HepG2 (cell line): ENCODE results near the gene PAN2. TPM values are rescaled to one million over a fixed set of nuclear protein-coding genes. Genes with fewer than 3 reads are reported as not detected.

Experiments used
- FIP1L1 ChIP-seq: fragments of 200-400 bp; formaldehyde crosslinking; IDR thresholded peaks from 2 replicates; pipeline ENCODE4 v1.6.1; 2018; ENCODE audit warnings: low read depth, mild to moderate bottlenecking, low read length, moderate library complexity, borderline replicate concordance; ENCODE audit not compliant: insufficient read depth
- FOXO1 ChIP-seq: sonication (generic); formaldehyde crosslinking; IDR thresholded peaks from 2 replicates; pipeline ENCODE4 v1.4.0; 2020; ENCODE audit warnings: missing genetic modification reagents
- ISL2 ChIP-seq: sonication (generic); formaldehyde crosslinking; IDR thresholded peaks from 2 replicates; pipeline ENCODE4 v1.5.0; 2020; ENCODE audit warnings: missing genetic modification reagents
- KDM5B ChIP-seq: sonication (generic); formaldehyde crosslinking; IDR thresholded peaks from 2 replicates; pipeline ENCODE4 v1.4.0; 2020; ENCODE audit warnings: missing genetic modification reagents, mild to moderate bottlenecking, borderline replicate concordance
- RFX1 ChIP-seq: fragments of 450-650 bp; IDR thresholded peaks from 2 replicates; pipeline ENCODE4 v1.6.1; 2017
- SMAD9 ChIP-seq: sonication (generic); formaldehyde crosslinking; IDR thresholded peaks from 2 replicates; pipeline ENCODE4 v1.5.1; 2020; ENCODE audit warnings: mild to moderate bottlenecking, missing genetic modification reagents
- SP4 ChIP-seq: sonication (generic); formaldehyde crosslinking; IDR thresholded peaks from 2 replicates; pipeline ENCODE4 v1.8.1; 2023; ENCODE audit warnings: mild to moderate bottlenecking, missing genetic modification reagents
- ZC3H13 ChIP-seq: sonication (generic); formaldehyde crosslinking; IDR thresholded peaks from 2 replicates; pipeline ENCODE4 v1.8.1; 2023; ENCODE audit warnings: mild to moderate bottlenecking, missing genetic modification reagents, moderate library complexity
- ZFP36 ChIP-seq: fragments of 150-350 bp; IDR thresholded peaks from 2 replicates; pipeline ENCODE4 v1.6.1; 2018; ENCODE audit warnings: borderline replicate concordance, low read length, low read depth; ENCODE audit not compliant: partially characterized antibody
- ZNF292 ChIP-seq: sonication (generic); formaldehyde crosslinking; IDR thresholded peaks from 2 replicates; pipeline ENCODE4 v1.8.1; 2022; ENCODE audit warnings: mild to moderate bottlenecking, low read depth, missing genetic modification reagents, borderline replicate concordance
- ZNF878 ChIP-seq: sonication (generic); formaldehyde crosslinking; IDR thresholded peaks from 2 replicates; pipeline ENCODE4 v1.8.1; 2023; ENCODE audit warnings: mild to moderate bottlenecking, missing genetic modification reagents, moderate library complexity
- ZSCAN30 ChIP-seq: sonication (generic); formaldehyde crosslinking; IDR thresholded peaks from 2 replicates; pipeline ENCODE4 v1.5.0; 2020; ENCODE audit warnings: mild to moderate bottlenecking, missing genetic modification reagents
- polyA plus RNA-seq, 8 experiments: library from polyadenylated mRNA; depleted of rRNA in 3 of 8; stranded (reverse) in 7 of 8; unstranded in 1 of 8; fragments of >200 nt; fragmentation: Illumina TruSeq in 4 of 8; extraction: Trizol in 4 of 8; gene quantifications; 2 replicates each; pipeline versions ENCODE4 v1.2.1 to v1.2.3, GENCODE V29; 2011 to 2016; ENCODE audit warnings: low read depth in 4 of 8, missing spikeins in 1 of 8, mixed read lengths in 1 of 8; ENCODE audit not compliant: insufficient read depth in 1 of 8
- total RNA-seq, 5 experiments: library from RNA; depleted of rRNA; stranded (reverse); fragments of >200 nt; fragmentation: Illumina TruSeq; extraction: Trizol; gene quantifications; 2 replicates each; pipeline ENCODE4 v1.2.3, GENCODE V29; 2016; ENCODE audit warnings: low read depth in 1 of 5
- TF ChIP-seq, protein P1 (sequence below): sonication (generic); formaldehyde crosslinking; IDR thresholded peaks from 2 replicates; pipeline ENCODE4 v1.4.0; 2020; ENCODE audit warnings: mild to moderate bottlenecking, missing genetic modification reagents
- TF ChIP-seq, protein P2 (sequence below): sonication (generic); formaldehyde crosslinking; IDR thresholded peaks from 2 replicates; pipeline ENCODE4 v1.5.1; 2020; ENCODE audit warnings: mild to moderate bottlenecking, missing genetic modification reagents
- TF ChIP-seq, protein P3 (sequence below): sonication (generic); formaldehyde crosslinking; IDR thresholded peaks from 2 replicates; pipeline ENCODE4 v1.4.0; 2020; ENCODE audit warnings: mild to moderate bottlenecking, missing genetic modification reagents
- TF ChIP-seq, protein P4 (sequence below): sonication (generic); formaldehyde crosslinking; IDR thresholded peaks from 2 replicates; pipeline ENCODE4 v1.5.0; 2020; ENCODE audit warnings: mild to moderate bottlenecking, missing genetic modification reagents
- TF ChIP-seq, protein P5 (sequence below): sonication (generic); formaldehyde crosslinking; IDR thresholded peaks from 2 replicates; pipeline ENCODE4 v1.8.0; 2022; ENCODE audit warnings: mild to moderate bottlenecking, missing genetic modification reagents, borderline replicate concordance

Gene PAN2
- total and polyA plus RNA-seq, 2 of the 13 experiments (the other 11 are each of a cell fraction or from before 2014, with no cell fraction given), result 27.2 to 61.1 TPM

DNA sequence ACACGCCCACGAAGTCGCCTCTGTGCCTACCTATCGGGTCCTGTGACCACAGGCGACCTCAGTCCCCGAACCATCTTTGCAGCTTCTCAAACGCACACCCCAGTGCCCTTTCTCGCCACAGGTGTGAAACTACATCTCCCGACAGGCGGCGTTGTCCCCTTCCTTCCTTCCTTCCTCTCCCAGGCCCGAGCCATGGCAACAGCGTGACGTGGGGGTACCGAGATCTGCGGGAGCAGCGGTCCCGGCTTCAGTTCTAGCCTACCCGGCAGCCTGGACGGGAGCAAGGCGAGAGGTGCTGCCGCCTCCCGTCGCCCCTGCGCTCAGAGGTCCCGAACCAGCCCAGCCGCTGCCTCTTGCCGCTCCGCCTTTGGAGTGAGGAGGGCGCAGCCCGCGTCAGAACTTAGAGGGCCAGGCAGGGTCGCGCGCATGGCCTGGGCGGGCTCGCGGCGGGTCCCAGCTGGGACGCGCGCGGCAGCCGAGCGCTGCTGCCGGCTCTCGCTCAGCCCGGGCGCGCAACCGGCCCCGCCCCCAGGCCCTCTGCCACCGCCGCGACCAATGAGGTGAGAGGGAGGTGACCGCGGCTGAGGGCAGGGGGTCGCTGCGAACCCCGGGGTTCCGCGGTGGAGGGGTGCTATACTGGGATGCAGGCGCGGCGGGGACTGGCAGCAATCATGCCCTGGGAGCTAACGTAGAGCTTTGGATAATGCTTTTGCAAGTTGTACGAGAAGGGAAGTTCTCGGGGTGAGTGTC, 66.9 kb downstream of the PAN2 start, which contains the start of gene COQ10A (continued):
- TF ChIP-seq, protein P1, sequence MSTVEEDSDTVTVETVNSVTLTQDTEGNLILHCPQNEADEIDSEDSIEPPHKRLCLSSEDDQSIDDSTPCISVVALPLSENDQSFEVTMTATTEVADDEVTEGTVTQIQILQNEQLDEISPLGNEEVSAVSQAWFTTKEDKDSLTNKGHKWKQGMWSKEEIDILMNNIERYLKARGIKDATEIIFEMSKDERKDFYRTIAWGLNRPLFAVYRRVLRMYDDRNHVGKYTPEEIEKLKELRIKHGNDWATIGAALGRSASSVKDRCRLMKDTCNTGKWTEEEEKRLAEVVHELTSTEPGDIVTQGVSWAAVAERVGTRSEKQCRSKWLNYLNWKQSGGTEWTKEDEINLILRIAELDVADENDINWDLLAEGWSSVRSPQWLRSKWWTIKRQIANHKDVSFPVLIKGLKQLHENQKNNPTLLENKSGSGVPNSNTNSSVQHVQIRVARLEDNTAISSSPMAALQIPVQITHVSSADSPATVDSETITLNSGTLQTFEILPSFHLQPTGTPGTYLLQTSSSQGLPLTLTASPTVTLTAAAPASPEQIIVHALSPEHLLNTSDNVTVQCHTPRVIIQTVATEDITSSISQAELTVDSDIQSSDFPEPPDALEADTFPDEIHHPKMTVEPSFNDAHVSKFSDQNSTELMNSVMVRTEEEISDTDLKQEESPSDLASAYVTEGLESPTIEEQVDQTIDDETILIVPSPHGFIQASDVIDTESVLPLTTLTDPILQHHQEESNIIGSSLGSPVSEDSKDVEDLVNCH, result no peak
- TF ChIP-seq ISL2 (CRISPR knock-in tag), result peak; percentile 40
- TF ChIP-seq, protein P2, sequence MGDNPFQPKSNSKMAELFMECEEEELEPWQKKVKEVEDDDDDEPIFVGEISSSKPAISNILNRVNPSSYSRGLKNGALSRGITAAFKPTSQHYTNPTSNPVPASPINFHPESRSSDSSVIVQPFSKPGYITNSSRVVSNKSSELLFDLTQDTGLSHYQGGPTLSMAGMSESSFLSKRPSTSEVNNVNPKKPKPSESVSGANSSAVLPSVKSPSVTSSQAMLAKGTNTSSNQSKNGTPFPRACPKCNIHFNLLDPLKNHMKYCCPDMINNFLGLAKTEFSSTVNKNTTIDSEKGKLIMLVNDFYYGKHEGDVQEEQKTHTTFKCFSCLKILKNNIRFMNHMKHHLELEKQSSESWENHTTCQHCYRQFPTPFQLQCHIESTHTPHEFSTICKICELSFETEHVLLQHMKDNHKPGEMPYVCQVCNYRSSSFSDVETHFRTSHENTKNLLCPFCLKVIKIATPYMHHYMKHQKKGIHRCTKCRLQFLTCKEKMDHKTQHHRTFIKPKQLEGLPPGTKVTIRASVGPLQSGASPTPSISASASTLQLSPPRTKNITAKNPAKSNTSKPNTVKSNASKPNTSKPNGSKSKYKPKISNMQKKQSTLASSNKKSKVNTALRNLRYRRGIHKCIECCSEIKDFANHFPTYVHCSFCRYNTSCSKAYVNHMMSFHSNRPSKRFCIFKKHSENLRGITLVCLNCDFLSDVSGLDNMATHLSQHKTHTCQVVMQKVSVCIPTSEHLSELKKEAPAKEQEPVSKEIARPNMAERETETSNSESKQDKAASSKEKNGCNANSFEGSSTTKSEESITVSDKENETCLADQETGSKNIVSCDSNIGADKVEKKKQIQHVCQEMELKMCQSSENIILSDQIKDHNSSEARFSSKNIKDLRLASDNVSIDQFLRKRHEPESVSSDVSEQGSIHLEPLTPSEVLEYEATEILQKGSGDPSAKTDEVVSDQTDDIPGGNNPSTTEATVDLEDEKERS, result peak; percentile 86
- TF ChIP-seq KDM5B, result peak; percentile 69; the same call in 1 of the 2 replicates
- TF ChIP-seq ZNF878, result peak; percentile 28; the same call in 1 of the 2 replicates
- TF ChIP-seq FIP1L1, result no peak
- peak; percentile 65; the same call in 1 of the 2 replicates for TF ChIP-seq ZNF292
- no peak for TF ChIP-seq ZFP36
- TF ChIP-seq RFX1, result peak; percentile 66; the same call in 1 of the 2 replicates
- TF ChIP-seq FOXO1 (CRISPR knock-in tag), result peak; percentile 47; the same call in 1 of the 2 replicates
- peak; percentile 59; the same call in 1 of the 2 replicates for TF ChIP-seq SP4 (CRISPR knock-in tag)
- TF ChIP-seq SMAD9 (CRISPR knock-in tag), result no peak
- TF ChIP-seq, protein P3, sequence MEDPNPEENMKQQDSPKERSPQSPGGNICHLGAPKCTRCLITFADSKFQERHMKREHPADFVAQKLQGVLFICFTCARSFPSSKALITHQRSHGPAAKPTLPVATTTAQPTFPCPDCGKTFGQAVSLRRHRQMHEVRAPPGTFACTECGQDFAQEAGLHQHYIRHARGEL (CRISPR knock-in tag), result no peak
- TF ChIP-seq, protein P4, sequence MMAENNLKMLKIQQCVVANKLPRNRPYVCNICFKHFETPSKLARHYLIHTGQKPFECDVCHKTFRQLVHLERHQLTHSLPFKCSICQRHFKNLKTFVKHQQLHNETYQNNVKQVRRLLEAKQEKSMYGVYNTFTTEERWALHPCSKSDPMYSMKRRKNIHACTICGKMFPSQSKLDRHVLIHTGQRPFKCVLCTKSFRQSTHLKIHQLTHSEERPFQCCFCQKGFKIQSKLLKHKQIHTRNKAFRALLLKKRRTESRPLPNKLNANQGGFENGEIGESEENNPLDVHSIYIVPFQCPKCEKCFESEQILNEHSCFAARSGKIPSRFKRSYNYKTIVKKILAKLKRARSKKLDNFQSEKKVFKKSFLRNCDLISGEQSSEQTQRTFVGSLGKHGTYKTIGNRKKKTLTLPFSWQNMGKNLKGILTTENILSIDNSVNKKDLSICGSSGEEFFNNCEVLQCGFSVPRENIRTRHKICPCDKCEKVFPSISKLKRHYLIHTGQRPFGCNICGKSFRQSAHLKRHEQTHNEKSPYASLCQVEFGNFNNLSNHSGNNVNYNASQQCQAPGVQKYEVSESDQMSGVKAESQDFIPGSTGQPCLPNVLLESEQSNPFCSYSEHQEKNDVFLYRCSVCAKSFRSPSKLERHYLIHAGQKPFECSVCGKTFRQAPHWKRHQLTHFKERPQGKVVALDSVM (CRISPR knock-in tag), result peak; percentile 43; the same call in 1 of the 2 replicates
- 0 out of 2 replicates have a peak, but pooled peaks have one; percentile 33 for TF ChIP-seq ZC3H13
- TF ChIP-seq ZSCAN30 (CRISPR knock-in tag), result no peak
- TF ChIP-seq, protein P5, sequence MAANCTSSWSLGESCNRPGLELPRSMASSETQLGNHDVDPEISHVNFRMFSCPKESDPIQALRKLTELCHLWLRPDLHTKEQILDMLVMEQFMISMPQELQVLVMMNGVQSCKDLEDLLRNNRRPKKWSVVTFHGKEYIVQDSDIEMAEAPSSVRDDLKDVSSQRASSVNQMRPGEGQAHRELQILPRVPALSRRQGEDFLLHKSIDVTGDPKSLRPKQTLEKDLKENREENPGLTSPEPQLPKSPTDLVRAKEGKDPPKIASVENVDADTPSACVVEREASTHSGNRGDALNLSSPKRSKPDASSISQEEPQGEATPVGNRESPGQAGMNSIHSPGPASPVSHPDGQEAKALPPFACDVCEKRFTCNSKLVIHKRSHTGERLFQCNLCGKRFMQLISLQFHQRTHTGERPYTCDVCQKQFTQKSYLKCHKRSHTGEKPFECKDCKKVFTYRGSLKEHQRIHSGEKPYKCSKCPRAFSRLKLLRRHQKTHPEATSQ, result peak; percentile 74; the same call in 1 of the 2 replicates
